Spleen (tissue), 11 donors: Measurements from ENCODE around the gene NDUFS4. TPM values are rescaled to one million over a fixed set of nuclear protein-coding genes. Genes with fewer than 3 reads are reported as not detected.

Experiments
- DNase-seq: peaks from one replicate; pipeline ENCODE4 v3.0.0-alpha.2; 2020
- H3K27ac ChIP-seq, 8 donors: fragments of 200-600 bp; sonication (generic) in 7 of 8; 1 replicate in 4 of 8; 2 replicates in 4 of 8; pipeline versions ENCODE4 v1.5.0 to v1.8.0; 2016 to 2021; ENCODE audit warnings: inconsistent platforms in 4 of 8, mild to moderate bottlenecking in 4 of 8, moderate library complexity in 1 of 8
- H3K27me3 ChIP-seq, 7 donors: fragments of 200-600 bp; sonication (generic) in 6 of 7; replicated peaks in 1 of 7; 1 replicate in 4 of 7; 2 replicates in 3 of 7; pipeline versions ENCODE4 v1.5.0 to v1.8.0; 2016 to 2021; ENCODE audit warnings: inconsistent platforms in 3 of 7, mild to moderate bottlenecking in 1 of 7
- H3K36me3 ChIP-seq, 6 donors: fragments of 200-600 bp; sonication (generic) in 5 of 6; 1 replicate in 4 of 6; 2 replicates in 2 of 6; pipeline versions ENCODE4 v1.5.0 to v1.8.0; 2016 to 2021; ENCODE audit warnings: inconsistent platforms in 2 of 6
- H3K4me1 ChIP-seq, 6 donors: fragments of 200-600 bp; sonication (generic) in 5 of 6; 1 replicate in 3 of 6; 2 replicates in 3 of 6; pipeline versions ENCODE4 v1.5.0 to v1.8.0; 2016 to 2021; ENCODE audit warnings: inconsistent platforms in 3 of 6
- H3K4me3 ChIP-seq, 8 donors: fragments of 200-600 bp; sonication (generic) in 7 of 8; 1 replicate in 4 of 8; 2 replicates in 4 of 8; pipeline versions ENCODE4 v1.5.0 to v1.8.0; 2016 to 2021; ENCODE audit warnings: inconsistent platforms in 4 of 8, mild to moderate bottlenecking in 4 of 8, moderate library complexity in 2 of 8
- H3K9me3 ChIP-seq, 8 donors: fragments of 200-600 bp; sonication (generic) in 7 of 8; 1 replicate in 4 of 8; 2 replicates in 4 of 8; pipeline versions ENCODE4 v1.5.0 to v1.8.0; 2016 to 2021; ENCODE audit warnings: inconsistent platforms in 4 of 8
- POLR2A ChIP-seq, 3 donors: fragments of 450-650 bp; IDR thresholded peaks; one replicate each; pipeline ENCODE4 v1.5.1; 2017; ENCODE audit warnings: antibody characterized with exemption in 3 of 3, mild to moderate bottlenecking in 1 of 3
- POLR2AphosphoS5 ChIP-seq, 3 donors: sonication (generic); formaldehyde crosslinking; IDR thresholded peaks; one replicate each; pipeline ENCODE4 v1.5.1; 2017; ENCODE audit warnings: antibody characterized with exemption in 3 of 3
- WGBS, 5 donors: extraction: QIAGEN DNeasy Blood & Tissue Kit in 3 of 5; methylation state at CpG; one replicate each; pipeline versions ENCODE4 v1.1.5 to v1.1.7; 2013 to 2018; 5-methylcytosine and 5-hydroxymethylcytosine counted together
- intact Hi-C: fragments of 100-400 bp; cut with DNase I; formaldehyde crosslinking; loops from one replicate; pipeline ENCODE4 v1.15.0; 2023; ENCODE audit warnings: low total_unique reads
- polyA plus RNA-seq, 3 donors: library from polyadenylated mRNA; stranded (reverse); fragments of 200-250 nt; gene quantifications; one replicate each; pipeline ENCODE4 v1.2.1, GENCODE V29; 2013
- total RNA-seq, 7 donors: library from RNA; depleted of rRNA in 3 of 7; stranded (reverse); fragments of >200 nt in 3 of 7; fragmentation: NEBNext Ultra II Directional in 4 of 7; extraction: Animal tissue kit (Norgen Biotek cat#: 25700) in 4 of 7; gene quantifications; one replicate each; pipeline versions ENCODE4 v1.1.0 to v1.2.1, GENCODE V29; 2016 to 2021
- TF ChIP-seq, protein P1 (sequence below), 11 experiments: fragments of 200-600 bp in 7 of 11; fragments of 450-650 bp in 4 of 11; sonication (generic) in 4 of 11; IDR thresholded peaks in 8 of 11; conservative IDR thresholded peaks in 3 of 11; 1 replicate in 7 of 11; 2 replicates in 4 of 11; pipeline versions ENCODE4 v1.4.0 to v1.8.0; 2016 to 2021; ENCODE audit warnings: antibody characterized with exemption in 11 of 11, inconsistent platforms in 4 of 11, mild to moderate bottlenecking in 1 of 11
- donor health status: healthy with polysubstance abuse.
- donor health status: DM: no; HTN: no; CAD: no; lungs with moderate emphysema.
- donor health status: DM: no; HTN: no; CAD: no.
- donor health status: Bipolar disorder and iron deficiency.
- donor health status: healthy.
- donor health status: DM: no; HTN: no; CAD: no.
- donor health status: DM: yes; HTN: yes; CAD: no.

The NDUFS4 gene
- total and polyA plus RNA-seq, 10 donors: 35.4 to 59.4 (median 47.2) TPM

DNA sequence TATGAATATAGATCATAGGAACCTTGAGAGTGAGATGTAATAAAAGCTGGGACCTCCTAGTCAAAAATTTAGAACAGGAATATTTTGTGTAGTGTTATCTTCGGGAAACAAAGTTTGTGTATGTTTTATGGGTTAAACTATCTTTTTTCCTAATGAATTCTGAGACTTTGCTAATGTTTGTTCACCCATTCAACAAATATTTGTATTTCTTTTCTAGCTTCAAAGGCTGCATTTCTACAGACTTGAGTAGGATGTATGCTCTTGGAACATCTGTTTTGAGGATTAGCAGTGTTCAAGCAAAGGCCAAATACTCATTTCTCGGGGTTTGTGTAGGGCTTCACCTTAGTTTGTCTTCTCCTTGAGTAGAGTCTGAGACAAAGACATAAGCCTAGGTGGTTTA is 16.2 kb downstream of the NDUFS4 start:
- H3K27ac ChIP-seq: no peak overlapping the region
- peaks cover 0 to 26% (median 13%) of the 10 kb centered on the region in 6 donors for H3K4me1 ChIP-seq
- H3K9me3 ChIP-seq: no peaks in the 10 kb centered on the region
- no peak for DNase-seq
- no peak overlapping the region for H3K4me3 ChIP-seq
- intact Hi-C loops: no loop called here
- WGBS, 5 donors: 94 to 99% (median 95%) methylated on average over 2 of the region's 2 CpGs
- no peaks in the 10 kb centered on the region for H3K27me3 ChIP-seq
- no peaks in the 10 kb centered on the region for H3K36me3 ChIP-seq
- no peak for TF ChIP-seq POLR2A (IDR thresholded peaks at IDR 0.05)
- TF ChIP-seq, protein P1, sequence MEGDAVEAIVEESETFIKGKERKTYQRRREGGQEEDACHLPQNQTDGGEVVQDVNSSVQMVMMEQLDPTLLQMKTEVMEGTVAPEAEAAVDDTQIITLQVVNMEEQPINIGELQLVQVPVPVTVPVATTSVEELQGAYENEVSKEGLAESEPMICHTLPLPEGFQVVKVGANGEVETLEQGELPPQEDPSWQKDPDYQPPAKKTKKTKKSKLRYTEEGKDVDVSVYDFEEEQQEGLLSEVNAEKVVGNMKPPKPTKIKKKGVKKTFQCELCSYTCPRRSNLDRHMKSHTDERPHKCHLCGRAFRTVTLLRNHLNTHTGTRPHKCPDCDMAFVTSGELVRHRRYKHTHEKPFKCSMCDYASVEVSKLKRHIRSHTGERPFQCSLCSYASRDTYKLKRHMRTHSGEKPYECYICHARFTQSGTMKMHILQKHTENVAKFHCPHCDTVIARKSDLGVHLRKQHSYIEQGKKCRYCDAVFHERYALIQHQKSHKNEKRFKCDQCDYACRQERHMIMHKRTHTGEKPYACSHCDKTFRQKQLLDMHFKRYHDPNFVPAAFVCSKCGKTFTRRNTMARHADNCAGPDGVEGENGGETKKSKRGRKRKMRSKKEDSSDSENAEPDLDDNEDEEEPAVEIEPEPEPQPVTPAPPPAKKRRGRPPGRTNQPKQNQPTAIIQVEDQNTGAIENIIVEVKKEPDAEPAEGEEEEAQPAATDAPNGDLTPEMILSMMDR (IDR thresholded peaks at IDR 0.05 in 8 of 11, conservative IDR thresholded peaks at IDR 0.05 in 3 of 11): no peak
- no peak for TF ChIP-seq POLR2AphosphoS5 (IDR thresholded peaks at IDR 0.05)

DNA sequence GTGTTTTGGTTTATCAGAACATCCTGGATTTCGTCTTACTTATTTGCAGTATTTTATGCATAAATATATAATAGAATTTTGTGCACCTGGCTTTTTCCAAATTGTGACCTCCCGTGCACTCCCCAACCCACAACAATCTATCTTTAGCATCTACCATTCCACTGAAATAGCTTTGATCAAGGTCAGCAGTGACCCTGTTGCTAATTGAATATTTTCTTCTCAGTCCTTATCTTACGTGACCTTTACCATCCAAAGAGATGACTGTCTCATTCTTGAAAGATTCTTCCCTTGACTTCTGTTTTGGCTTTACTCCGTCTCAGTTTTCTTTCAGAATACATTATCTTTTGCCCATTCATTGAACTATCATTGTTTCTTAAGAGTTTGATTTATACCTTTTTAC is 18.4 kb downstream of the NDUFS4 start:
- intact Hi-C loops: no loop called here
- H3K36me3 ChIP-seq: no peaks in the 10 kb centered on the region
- DNase-seq: no peak
- H3K4me3 ChIP-seq: no peak overlapping the region
- H3K27me3 ChIP-seq: no peaks in the 10 kb centered on the region
- no peak overlapping the region for H3K27ac ChIP-seq
- 93 to 97% (median 94%) methylated on average over 4 of the region's 4 CpGs for WGBS, 5 donors
- H3K9me3 ChIP-seq: no peaks in the 10 kb centered on the region
- TF ChIP-seq POLR2AphosphoS5 (IDR thresholded peaks at IDR 0.05) (no peak), POLR2A (IDR thresholded peaks at IDR 0.05) (no peak)
- TF ChIP-seq, protein P1 (IDR thresholded peaks at IDR 0.05 in 8 of 11, conservative IDR thresholded peaks at IDR 0.05 in 3 of 11): no peak
- H3K4me1 ChIP-seq: peaks cover 0 to 20% (median 12%) of the 10 kb centered on the region in 6 donors

DNA sequence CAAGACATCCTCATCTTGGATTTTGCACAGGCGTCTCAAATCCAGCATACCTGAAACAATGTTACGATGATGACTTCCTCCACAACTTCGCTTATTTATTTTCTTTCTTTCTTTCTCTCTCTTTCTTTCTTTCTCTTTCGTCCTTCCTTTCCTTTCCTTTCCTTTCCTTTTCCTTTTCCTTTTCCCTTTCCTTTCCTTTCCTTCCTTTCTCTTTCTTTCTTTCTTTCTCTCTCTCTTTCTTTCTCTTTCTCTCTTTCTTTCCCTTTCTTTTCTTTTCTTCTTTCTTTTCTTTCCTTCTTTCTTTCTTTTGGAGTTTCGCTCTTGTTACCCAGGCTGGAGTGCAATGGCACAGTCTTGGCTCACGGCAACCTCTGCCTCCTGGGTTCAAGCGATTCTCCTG is 20.1 kb downstream of the NDUFS4 start:
- Histone ChIP-seq H3K27me3 (no peaks in the 10 kb centered on the region), H3K9me3 (no peaks in the 10 kb centered on the region), H3K4me1 (peaks cover 0 to 12% (median 5%) of the 10 kb centered on the region in 6 donors), H3K27ac (no peak overlapping the region), H3K4me3 (no peak overlapping the region), H3K36me3 (peaks cover 0 to 6% (median 0%) of the 10 kb centered on the region in 6 donors)
- DNase-seq: no peak
- TF ChIP-seq POLR2A (IDR thresholded peaks at IDR 0.05) (no peak), POLR2AphosphoS5 (IDR thresholded peaks at IDR 0.05) (no peak)
- TF ChIP-seq, protein P1 (IDR thresholded peaks at IDR 0.05 in 8 of 11, conservative IDR thresholded peaks at IDR 0.05 in 3 of 11): no peak
- intact Hi-C loops: no loop called here
- 92 to 97% (median 93%) methylated on average over 7 of the region's 7 CpGs for WGBS, 5 donors

DNA sequence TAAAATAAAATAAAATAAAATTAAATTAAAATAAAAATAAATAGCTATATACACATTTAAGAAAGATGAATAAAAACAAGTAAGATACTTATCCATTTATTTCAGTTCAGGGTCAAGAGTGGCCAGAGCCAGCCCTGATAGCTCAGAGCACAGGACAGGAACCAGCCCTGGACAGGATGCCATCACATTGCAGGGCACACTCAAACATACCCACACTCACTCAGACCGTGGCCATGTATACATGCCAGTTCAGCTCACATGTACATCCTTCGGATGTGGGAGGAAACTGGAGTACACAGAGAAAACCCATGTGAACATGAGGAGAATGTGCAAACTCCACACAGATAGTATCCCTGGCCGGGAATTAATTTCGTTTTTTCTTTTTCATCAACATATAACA is 21.8 kb downstream of the NDUFS4 start:
- TF ChIP-seq POLR2AphosphoS5 (IDR thresholded peaks at IDR 0.05): no peak
- TF ChIP-seq POLR2A (IDR thresholded peaks at IDR 0.05): no peak
- TF ChIP-seq, protein P1 (IDR thresholded peaks at IDR 0.05 in 8 of 11, conservative IDR thresholded peaks at IDR 0.05 in 3 of 11): no peak
- WGBS, 5 donors: 68 to 83% (median 77%) methylated on average over 4 of the region's 4 CpGs
- no peak for DNase-seq
- Histone ChIP-seq H3K36me3 (peaks cover 0 to 6% (median 0%) of the 10 kb centered on the region in 6 donors), H3K27ac (no peak overlapping the region), H3K27me3 (no peaks in the 10 kb centered on the region), H3K9me3 (no peaks in the 10 kb centered on the region), H3K4me1 (peaks cover 0 to 12% (median 4%) of the 10 kb centered on the region in 6 donors), H3K4me3 (no peak overlapping the region)
- intact Hi-C loops: no loop called here
